HG03280 (cell line): Measurements from ENCODE around the gene OR6X1.

ENCODE experiments used
- ATAC-seq: cut with Tn5 transposase; IDR thresholded peaks from one replicate; pipeline ENCODE4 v1.9.1; 2021; ENCODE audit warnings: mild to moderate bottlenecking, moderate library complexity; ENCODE audit not compliant: unreplicated experiment

Gene OR6X1, protein sequence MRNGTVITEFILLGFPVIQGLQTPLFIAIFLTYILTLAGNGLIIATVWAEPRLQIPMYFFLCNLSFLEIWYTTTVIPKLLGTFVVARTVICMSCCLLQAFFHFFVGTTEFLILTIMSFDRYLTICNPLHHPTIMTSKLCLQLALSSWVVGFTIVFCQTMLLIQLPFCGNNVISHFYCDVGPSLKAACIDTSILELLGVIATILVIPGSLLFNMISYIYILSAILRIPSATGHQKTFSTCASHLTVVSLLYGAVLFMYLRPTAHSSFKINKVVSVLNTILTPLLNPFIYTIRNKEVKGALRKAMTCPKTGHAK

DNA sequence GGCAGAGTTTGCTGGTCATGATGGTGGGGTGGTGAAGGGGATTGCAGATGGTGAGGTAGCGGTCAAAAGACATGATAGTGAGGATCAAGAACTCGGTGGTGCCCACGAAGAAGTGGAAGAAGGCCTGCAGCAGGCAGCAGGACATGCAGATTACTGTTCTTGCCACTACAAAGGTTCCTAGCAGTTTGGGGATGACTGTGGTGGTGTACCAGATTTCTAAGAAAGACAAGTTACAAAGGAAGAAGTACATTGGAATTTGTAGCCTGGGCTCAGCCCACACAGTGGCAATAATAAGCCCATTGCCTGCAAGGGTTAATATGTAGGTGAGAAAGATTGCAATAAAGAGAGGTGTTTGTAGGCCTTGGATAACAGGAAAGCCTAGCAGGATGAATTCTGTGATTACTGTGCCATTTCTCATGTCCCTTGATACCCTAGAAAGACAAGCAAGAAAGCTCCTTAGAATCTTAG, at the start of gene OR6X1:
Gene OR6X1, minus strand, starts transcription at position 418 of the 468 bp plus-strand sequence. Its CDS starts 0 bp downstream, at position 418.
- no peak for ATAC-seq

GRCh38 chr11:123801765-123802164, 47.4 kb upstream of the OR6X1 start:
- no peak for ATAC-seq

DNA sequence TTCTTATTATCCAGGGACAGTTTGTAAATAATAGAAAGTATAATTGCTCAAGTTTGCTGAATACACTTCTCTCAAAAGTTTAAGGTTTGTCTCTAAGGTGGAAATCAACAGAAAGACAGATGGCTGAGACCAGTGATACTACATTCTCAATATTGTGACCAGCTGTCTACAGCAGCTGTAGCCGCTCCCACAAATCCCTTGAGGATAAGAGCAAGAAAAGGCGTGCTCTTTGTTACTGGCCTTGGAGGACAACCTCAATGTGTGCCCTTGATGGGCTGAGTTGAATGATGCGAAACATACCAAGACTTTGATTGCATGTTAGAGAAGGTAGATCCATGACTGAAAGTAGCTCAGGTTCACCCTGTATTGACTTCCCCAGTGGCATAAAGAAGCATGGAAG, 45.7 kb upstream of the OR6X1 start:
- ATAC-seq, result no peak

DNA sequence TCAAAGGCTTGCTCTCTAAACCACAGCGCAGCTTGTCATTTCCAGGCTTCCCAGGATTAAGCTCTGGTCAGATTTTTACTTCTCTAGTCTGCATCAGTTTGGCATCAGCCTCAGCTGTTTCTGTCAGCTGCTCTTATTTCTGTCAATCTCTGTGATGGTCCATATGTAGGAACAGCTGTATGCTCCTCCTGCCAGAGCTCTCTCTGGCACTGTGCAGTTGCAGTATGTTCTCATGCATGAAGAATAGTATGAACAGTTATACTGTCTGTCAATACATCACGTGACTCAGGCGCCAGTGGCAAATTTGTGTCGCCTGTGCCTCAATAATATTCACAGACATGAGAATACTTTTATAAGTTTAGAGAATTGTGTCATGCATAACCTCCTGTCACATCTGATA, 45.1 kb upstream of the OR6X1 start:
- ATAC-seq, result no peak

DNA sequence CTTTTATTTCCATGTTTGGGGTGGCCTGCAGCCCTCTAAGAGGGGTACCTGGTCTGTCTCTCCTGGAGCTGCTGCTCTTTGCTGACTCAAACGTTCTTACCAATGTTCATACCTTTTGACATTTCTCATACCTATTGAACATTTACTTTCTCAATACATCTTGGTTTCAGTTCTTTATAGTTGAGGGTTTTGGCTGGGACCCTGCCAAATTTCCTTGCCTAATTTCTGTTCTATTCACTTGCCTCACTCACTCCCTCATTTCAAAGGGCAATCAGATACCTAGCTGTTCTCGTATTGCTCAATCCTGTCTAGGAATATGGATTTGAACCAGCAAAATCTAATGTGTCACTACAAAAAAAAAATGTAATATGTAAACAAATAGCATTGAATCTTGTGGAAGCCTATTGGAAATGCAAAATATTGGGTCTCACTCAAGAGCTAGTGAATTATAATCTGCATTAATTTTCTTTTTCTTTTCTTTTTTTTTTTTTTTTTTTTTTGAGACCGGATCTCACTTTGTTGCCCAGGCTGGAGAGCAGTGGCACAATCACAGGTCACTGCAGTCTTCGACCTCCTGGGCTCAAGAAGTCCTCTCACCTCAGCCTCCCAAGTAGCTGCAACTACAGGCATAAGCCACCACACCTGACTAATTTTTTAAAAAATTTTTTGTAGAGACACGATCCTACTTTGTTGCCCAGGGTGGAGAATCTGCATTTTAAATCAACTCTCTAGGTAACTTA, 44.4 kb upstream of the OR6X1 start:
- ATAC-seq, result no peak

DNA sequence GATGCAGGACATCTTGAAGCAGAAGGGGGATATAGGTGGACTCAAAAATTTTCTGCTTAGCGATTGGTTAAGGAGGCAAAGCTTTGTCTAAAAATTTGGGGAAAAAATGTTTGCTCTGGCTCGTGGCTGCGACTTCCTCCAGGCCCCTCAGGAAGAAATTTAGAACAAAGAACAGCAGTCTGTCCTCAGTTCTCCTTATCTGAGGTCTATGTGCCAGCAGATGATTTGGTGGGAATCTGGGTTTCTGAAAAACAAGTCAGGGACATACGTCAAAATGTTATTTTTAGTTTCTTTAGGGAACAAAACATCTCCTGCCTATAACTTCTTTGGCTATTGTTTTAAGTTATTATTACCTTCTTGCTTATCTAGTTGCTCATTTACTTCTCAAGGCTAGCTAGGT, 43.8 kb upstream of the OR6X1 start:
- no peak for ATAC-seq

DNA sequence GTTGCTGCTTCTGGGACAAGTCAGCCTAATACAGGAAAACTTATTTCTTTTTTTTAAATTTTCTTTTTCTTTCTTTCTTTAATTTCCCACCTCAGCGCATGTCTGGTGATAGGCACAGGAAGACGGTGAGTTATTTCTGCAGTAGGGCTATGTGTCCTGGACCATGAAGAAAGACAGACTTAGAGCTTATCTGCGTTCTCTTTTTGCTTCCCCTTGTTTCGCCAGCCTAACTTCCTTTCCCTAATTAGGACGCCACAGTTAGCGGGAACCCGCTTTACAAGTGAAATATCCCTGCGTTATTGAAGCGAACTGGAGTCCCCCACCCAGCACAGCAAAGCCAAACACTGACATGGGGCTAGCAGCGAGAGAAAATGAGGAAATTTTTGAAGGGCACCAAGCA, 43.2 kb upstream of the OR6X1 start:
- ATAC-seq, result no peak

GRCh38 chr11:123797114-123797513, 42.8 kb upstream of the OR6X1 start:
- ATAC-seq, result no peak

DNA sequence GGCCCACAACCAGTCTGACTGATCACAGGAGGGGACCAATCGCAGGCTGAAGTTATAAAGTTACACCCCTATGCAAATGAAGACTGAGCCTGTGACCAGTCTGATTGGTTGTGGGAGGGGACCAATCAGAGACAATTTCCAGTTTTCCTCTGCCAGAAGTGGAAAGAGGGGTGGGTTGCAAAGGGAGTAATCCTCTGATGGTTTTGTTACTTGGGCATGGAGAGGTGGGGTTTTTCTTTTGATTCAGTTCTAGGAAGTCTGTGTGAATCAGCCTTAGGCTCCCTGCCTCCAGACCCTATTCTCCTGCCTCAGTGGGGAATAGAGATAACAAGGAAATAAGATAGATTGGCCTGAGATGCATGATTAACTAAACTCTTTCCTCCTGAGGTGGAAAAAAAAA, 41.9 kb upstream of the OR6X1 start:
- ATAC-seq, result no peak

DNA sequence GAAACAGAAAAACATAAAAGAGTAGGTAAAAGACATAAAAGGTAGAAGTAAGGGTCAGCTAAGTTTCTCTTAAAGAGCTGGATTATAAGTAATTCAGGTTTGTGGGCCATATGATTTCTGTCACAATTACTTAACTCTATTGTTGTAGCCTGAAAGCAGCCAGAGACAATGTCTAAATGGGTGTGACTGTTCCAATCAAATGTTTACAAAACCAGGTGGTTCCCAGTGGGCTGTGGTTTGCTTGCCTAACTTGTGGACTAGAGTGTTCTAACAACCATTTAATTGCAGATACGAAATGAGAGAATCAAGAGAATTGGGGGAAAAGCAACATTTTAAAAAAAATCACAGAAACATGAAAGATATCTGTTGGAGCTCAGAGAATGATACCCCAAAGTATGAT, 29.2 kb upstream of the OR6X1 start:
- ATAC-seq, result no peak

DNA sequence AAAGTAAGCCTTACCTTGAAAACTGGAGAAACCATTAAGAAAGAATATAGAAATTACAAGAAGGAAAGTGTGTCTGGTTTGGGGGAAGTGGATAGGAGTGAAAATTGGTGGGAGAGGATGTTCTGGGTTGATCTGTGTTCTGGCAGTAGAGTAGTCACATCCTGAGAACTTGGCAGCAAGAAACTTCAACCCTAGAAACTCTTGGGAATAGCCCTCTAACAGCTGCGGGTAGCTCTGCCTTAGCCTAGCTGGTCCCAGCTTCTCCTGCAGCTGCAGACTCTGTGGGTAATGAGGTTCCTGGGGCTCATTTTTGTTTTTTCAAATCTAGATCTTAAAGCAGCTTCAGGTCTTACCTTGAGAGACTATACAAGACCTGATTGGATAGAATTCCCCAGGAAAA, 24.2 kb upstream of the OR6X1 start:
- no peak for ATAC-seq

GRCh38 chr11:123775715-123776549, 21.6 kb upstream of the OR6X1 start:
- no peak for ATAC-seq

DNA sequence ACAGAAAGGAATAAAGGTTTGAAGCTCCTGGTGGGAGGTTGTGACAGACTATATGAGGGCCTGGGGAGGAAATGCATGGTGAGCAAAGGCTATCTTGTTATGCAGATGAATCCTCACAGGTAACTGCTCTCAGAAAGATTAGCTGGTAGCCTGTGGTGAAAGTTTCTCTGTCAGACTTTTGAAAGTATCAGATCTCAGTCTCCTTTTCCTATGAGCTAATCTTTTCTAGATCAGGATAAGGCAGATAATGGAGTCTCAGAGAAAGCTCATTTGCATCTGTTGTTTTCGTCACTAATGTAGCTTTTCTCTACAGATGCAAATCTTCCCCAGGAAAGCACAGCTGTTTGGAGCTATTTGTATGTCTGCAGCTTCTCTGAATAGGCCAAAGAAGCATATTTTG, 21.0 kb upstream of the OR6X1 start:
- ATAC-seq, result no peak

GRCh38 chr11:123773959-123774358, 19.6 kb upstream of the OR6X1 start:
- no peak for ATAC-seq

GRCh38 chr11:123773026-123773425, 18.7 kb upstream of the OR6X1 start:
- ATAC-seq, result no peak

GRCh38 chr11:123771664-123772063, 17.3 kb upstream of the OR6X1 start:
- ATAC-seq, result no peak

DNA sequence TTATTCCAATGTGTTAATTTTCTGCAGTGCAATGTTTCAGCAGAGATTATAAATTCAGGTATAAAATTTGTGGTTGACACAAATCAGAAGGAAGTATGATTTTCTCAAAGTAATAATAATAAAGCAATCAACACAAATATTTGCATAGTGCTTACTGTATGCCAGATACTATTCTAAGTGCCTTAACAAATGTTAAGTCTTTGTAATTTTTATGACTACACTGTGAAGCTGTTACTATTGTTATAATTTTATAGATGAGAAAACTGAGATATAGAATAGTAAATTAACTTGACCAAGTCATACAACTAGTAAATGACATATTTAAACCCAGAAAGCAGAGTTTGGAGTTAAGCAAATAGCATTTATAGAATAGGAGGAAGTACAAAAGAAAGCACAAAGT, 16.4 kb upstream of the OR6X1 start:
- ATAC-seq, result no peak

- no peak for ATAC-seq
Measured at GRCh38 chr11:123765601-123766000, 11.3 kb upstream of the OR6X1 start.

- no peak for ATAC-seq
Measured at GRCh38 chr11:123762422-123762821, 8.1 kb upstream of the OR6X1 start.

DNA sequence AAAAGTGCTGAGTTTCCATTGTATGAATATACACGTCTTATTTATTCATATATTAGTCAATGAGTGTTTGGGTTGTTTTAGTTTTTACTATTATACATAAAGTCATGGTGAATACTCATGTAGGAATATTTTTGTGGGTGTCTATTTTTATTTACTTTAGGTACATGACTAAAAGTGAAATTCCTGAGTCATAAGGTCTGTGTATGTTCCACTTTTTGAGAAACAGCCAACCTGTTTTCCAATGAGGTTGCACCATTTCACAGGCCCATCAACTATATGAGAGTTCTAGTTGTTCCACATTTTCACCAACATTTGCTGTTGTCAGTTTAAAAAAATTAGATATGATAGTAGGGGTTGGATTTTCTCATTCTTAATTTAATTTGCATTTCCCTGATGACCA, 6.6 kb upstream of the OR6X1 start:
- ATAC-seq, result peak; percentile 67

- no peak for ATAC-seq
Measured at GRCh38 chr11:123757976-123758375, 3.7 kb upstream of the OR6X1 start.

- no peak for ATAC-seq
Measured at GRCh38 chr11:123755813-123756212, 1.5 kb upstream of the OR6X1 start.
